HL-60/S4 (cell line): ENCODE results near the gene JMJD8.

Source experiments
- in situ Hi-C: fragments of 300-500 bp; cut with MboI; formaldehyde crosslinking; loops from 2 replicates; pipeline ENCODE4 v1.14.3; 2022; ENCODE audit warnings: low sequenced_read_pairs

The JMJD8 gene

GRCh38 chr16:678858-679813, 5.0 kb downstream of the JMJD8 start:
- in situ Hi-C loops, result no loop called here

- in situ Hi-C loops, result no loop called here
These were observed 5.8 kb downstream of the JMJD8 start for GRCh38 chr16:678209-678857.

GRCh38 chr16:677316-678190, 6.6 kb downstream of the JMJD8 start:
- in situ Hi-C loops, result no loop called here

GRCh38 chr16:676913-677312, 7.2 kb downstream of the JMJD8 start:
- in situ Hi-C loops, result no loop called here

- in situ Hi-C loops, result no loop called here
These were observed 7.6 kb downstream of the JMJD8 start for GRCh38 chr16:676565-676902.

- in situ Hi-C loops, result no loop called here
These were observed 8.1 kb downstream of the JMJD8 start for GRCh38 chr16:675884-676564.

GRCh38 chr16:674968-675883, 8.9 kb downstream of the JMJD8 start, which contains the start of gene RHBDL1:
TSS of gene RHBDL1 (plus strand) at chr16:675671. CDS start at chr16:675791, 120 bp downstream.
- in situ Hi-C loops, result no loop called here

- in situ Hi-C loops, result no loop called here
These were observed 9.8 kb downstream of the JMJD8 start for GRCh38 chr16:674214-674881.

GRCh38 chr16:673399-673991, 10.6 kb downstream of the JMJD8 start:
- in situ Hi-C loops, result no loop called here

GRCh38 chr16:672851-673250, 11.3 kb downstream of the JMJD8 start:
- in situ Hi-C loops, result no loop called here

- in situ Hi-C loops, result no loop called here
These were observed 11.8 kb downstream of the JMJD8 start for GRCh38 chr16:672371-672770.

- in situ Hi-C loops, result no loop called here
These were observed 12.6 kb downstream of the JMJD8 start for GRCh38 chr16:671353-672131.

GRCh38 chr16:670485-671352, 13.4 kb downstream of the JMJD8 start:
- in situ Hi-C loops, result no loop called here

- in situ Hi-C loops, result loop anchor here (10.0 kb wide), 1 partner anchor 275 kb away; the partner anchor contains the start of gene NME4
These were observed 14.5 kb downstream of the JMJD8 start for GRCh38 chr16:669666-670065.

- in situ Hi-C loops, result loop anchor here (10.0 kb wide), 1 partner anchor 274 kb away; the partner anchor contains the start of gene NME4
These were observed 15.5 kb downstream of the JMJD8 start for GRCh38 chr16:668519-669171.
